Kidney (tissue), 14 donors: ENCODE measurements around the gene ISG20L2. TPM values are rescaled to one million over a fixed set of nuclear protein-coding genes. Genes with fewer than 3 reads are reported as not detected.
A peak's percentile ranks its signal among the peaks of the same experiment; 100 is the strongest.

Experiments
- DNase-seq, 5 donors: peaks; one replicate each; pipeline ENCODE4 v3.0.0-alpha.2; 2013 to 2020
- FAIRE-seq: peaks from 2 replicates; lab custom pipeline; 2012; peaks lifted over from hg19 to GRCh38; lab: Jason Lieb, UNC
- H3K27ac ChIP-seq, 2 donors: one replicate each; pipeline ENCODE4 v1.7.0; 2013; ENCODE audit warnings: low read depth in 2 of 2, low read length in 2 of 2, inconsistent platforms in 1 of 2
- H3K27me3 ChIP-seq: one replicate; pipeline ENCODE4 v1.7.1; 2013; ENCODE audit warnings: low read length, inconsistent platforms; ENCODE audit not compliant: control insufficient read depth, insufficient read depth
- H3K36me3 ChIP-seq, 3 donors: one replicate each; pipeline versions ENCODE4 v1.7.0 to v1.7.1; 2013; ENCODE audit warnings: low read length in 3 of 3, control low read depth in 1 of 3, inconsistent platforms in 1 of 3; ENCODE audit not compliant: insufficient read depth in 3 of 3, control insufficient read depth in 2 of 3
- H3K4me1 ChIP-seq, 3 donors: one replicate each; pipeline versions ENCODE4 v1.7.0 to v1.7.1; 2013; ENCODE audit warnings: low read length in 3 of 3, inconsistent platforms in 1 of 3, low read depth in 1 of 3; ENCODE audit not compliant: control insufficient read depth in 2 of 3, insufficient read depth in 2 of 3
- H3K4me3 ChIP-seq, 3 donors: one replicate each; pipeline versions ENCODE4 v1.7.0 to v1.8.1; 2013; ENCODE audit warnings: low read length in 3 of 3, control low read depth in 1 of 3, inconsistent platforms in 1 of 3
- H3K9ac ChIP-seq, 3 donors: one replicate each; pipeline versions ENCODE4 v1.7.0 to v1.7.1; 2013; ENCODE audit warnings: low read length in 3 of 3, control low read depth in 1 of 3, inconsistent platforms in 1 of 3
- H3K9me3 ChIP-seq, 3 donors: one replicate each; pipeline versions ENCODE4 v1.7.0 to v1.7.1; 2013; ENCODE audit warnings: low read length in 3 of 3, control low read depth in 1 of 3, inconsistent platforms in 1 of 3; ENCODE audit not compliant: control insufficient read depth in 2 of 3, insufficient read depth in 1 of 3
- intact Hi-C: fragments of 100-400 bp; cut with DNase I; formaldehyde crosslinking; loops from one replicate; pipeline ENCODE4 v1.11.1; 2022
- polyA plus RNA-seq: library from polyadenylated mRNA; stranded (reverse); fragments of 350-450 nt; fragmentation: Illumina TruSeq; extraction: RNeasy Lipid Tissue Mini Kit (QIAGEN cat#74804); gene quantifications from one replicate; pipeline ENCODE4 v1.2.3, GENCODE V29; 2014; ENCODE audit warnings: low read depth, low replicate concordance; ENCODE audit not compliant: insufficient read depth
- total RNA-seq: library from RNA; stranded (reverse); fragmentation: NEBNext Ultra II Directional; extraction: Animal tissue kit (Norgen Biotek cat#: 25700); gene quantifications from one replicate; pipeline ENCODE4 v1.2.1, GENCODE V29; 2021
- TF ChIP-seq, protein P1 (sequence below): IDR thresholded peaks from 3 replicates; pipeline ENCODE4 v1.5.1; 2012; ENCODE audit warnings: mild to moderate bottlenecking, moderate library complexity, borderline replicate concordance; ENCODE audit not compliant: insufficient read depth; ENCODE audit errors: extremely low read depth
- donor health status: control.
- donor health status: control.
- donor health status: control.
- donor health status: control.
- donor health status: control.
- donor health status: DM: yes; HTN: yes; CAD: no.
- donor health status: Normal renal cell carcinoma (clear cell type).

The ISG20L2 gene
- total and polyA plus RNA-seq, 2 donors from 2014 or later = 13.3 to 23.3 TPM

DNA sequence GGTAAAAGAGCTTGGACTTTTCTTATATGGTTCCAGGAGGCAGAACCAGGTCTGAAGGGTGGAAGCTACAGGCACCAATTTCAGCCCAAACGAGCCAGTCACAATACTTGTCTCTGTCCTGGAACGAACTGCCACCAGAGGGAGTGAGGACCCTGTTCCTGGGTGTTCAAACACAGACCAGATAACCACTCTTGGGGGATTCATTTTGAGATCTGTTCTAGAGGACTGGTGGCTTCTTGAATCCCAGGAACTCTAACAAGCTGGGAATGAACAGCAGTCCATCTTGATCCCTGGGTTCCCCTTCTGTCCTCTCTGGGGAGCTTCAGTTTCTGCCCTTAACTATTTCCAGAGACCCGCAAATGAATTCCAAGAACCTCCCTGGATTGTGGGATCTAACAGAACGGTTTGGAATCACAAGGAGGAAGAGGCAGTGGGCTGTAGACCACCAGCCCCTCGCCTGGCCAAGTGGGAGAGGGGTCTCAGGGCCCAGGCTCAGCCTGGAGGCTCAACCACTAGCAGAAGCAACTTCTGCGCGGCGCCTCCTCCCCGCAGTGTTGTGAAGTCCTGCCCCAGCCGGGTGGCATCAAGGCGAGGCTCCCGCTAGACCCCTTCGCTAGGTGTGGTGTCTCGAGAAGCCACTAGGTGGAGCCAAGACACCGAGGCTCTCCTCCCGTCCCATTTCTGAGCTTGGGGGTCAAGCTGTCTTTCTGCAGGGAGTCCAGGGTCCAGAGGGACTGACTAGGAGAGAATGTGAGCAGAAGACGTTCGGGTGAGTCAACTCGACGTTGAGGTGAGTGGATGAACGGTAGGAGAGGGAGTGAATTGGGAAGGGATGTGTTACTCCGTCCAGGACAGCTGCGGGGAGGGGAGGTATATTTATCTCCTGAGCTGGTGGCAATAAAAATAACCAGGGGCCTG, 39.3 kb downstream of the ISG20L2 start:
- DNase-seq = peak; percentile 90 to 96 (median 95)
- Histone ChIP-seq H3K9ac (no peak overlapping the region), H3K9me3 (no peaks in the 10 kb centered on the region), H3K27me3 (no peaks in the 10 kb centered on the region), H3K27ac (no peak overlapping the region), H3K4me1 (peaks cover 0 to 12% (median 6%) of the 10 kb centered on the region in 3 donors), H3K4me3 (peak overlapping the region in 1 of 3 donors; percentile 4), H3K36me3 (no peaks in the 10 kb centered on the region)
- intact Hi-C loops = no loop called here
- FAIRE-seq = no peak
- TF ChIP-seq, protein P1, sequence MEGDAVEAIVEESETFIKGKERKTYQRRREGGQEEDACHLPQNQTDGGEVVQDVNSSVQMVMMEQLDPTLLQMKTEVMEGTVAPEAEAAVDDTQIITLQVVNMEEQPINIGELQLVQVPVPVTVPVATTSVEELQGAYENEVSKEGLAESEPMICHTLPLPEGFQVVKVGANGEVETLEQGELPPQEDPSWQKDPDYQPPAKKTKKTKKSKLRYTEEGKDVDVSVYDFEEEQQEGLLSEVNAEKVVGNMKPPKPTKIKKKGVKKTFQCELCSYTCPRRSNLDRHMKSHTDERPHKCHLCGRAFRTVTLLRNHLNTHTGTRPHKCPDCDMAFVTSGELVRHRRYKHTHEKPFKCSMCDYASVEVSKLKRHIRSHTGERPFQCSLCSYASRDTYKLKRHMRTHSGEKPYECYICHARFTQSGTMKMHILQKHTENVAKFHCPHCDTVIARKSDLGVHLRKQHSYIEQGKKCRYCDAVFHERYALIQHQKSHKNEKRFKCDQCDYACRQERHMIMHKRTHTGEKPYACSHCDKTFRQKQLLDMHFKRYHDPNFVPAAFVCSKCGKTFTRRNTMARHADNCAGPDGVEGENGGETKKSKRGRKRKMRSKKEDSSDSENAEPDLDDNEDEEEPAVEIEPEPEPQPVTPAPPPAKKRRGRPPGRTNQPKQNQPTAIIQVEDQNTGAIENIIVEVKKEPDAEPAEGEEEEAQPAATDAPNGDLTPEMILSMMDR = peak; percentile 89

DNA sequence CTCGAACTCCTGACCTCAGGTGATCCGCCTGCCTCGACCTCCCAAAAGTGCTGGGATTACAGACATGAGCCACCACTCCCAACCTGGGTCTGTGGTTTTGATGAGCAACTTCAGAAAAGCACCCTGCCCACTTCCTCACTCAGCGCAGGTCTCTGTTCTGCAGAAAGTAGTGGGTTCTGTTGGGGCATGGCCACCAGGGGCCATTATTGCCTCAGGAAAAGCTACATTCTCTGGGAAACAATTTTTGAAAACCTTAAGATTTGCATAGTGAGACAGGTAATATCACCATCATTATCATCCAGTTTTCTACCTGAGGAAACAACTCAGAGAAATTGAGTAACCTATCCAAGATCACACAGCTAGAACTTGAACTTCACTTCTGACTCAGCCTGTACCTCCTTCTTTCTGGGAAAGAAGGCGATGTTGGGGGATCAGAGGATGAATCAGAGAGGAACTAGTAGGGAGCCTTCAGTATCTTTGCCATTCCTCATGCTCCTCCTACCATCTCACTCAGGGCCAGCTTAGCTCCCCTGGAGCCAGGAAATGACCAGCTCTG, 44.3 kb downstream of the ISG20L2 start:
- H3K4me1 ChIP-seq = no peaks in the 10 kb centered on the region
- TF ChIP-seq, protein P1 = no peak
- intact Hi-C loops = no loop called here
- H3K9me3 ChIP-seq = no peaks in the 10 kb centered on the region
- FAIRE-seq (no peak), DNase-seq (no peak)
- no peaks in the 10 kb centered on the region for H3K36me3 ChIP-seq
- no peak overlapping the region for H3K9ac ChIP-seq
- no peak overlapping the region for H3K27ac ChIP-seq
- no peak overlapping the region for H3K4me3 ChIP-seq
- H3K27me3 ChIP-seq = no peaks in the 10 kb centered on the region

DNA sequence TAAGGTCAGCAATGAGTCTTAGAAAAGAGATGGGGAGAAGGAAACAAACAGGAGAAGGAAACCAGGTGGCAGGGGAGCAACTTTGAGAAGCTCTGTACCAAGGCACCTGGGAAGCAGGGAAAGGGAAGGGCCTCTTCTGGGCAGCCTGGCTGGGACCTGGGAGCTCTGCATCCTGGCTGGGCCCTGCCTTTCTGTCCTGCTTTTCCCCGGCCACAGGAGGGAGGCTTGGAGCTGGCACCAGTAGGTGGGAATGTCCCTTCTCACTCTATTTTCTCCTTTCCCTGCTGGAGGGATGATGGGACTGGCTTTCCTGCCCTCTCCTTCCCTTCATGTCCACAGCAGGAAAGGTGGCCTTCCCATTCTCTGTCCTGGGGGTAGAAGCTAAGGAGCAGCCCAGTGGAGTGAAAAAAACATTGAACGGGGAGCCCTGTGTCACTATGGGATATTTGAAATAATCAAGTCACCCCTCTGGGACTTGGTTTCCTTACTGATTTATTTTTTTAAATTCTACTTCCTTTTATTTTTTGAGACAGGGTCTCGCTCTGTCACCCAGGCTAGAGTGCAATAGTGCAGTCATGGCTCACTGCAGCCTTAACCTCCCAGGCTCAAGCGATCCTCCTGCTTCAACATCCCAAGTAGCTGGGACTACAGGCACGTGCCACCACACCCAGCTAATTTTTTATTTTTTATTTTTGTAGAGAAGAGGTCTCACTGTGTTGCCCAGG, 46.2 kb downstream of the ISG20L2 start:
- Histone ChIP-seq H3K36me3 (no peaks in the 10 kb centered on the region), H3K4me3 (no peak overlapping the region), H3K9me3 (no peaks in the 10 kb centered on the region), H3K27ac (no peak overlapping the region), H3K27me3 (peaks cover 10% of the 10 kb centered on the region), H3K4me1 (peaks cover 3 to 7% (median 5%) of the 10 kb centered on the region in 3 donors), H3K9ac (no peak overlapping the region)
- FAIRE-seq = no peak
- TF ChIP-seq, protein P1 = no peak
- intact Hi-C loops = no loop called here
- no peak for DNase-seq
